ENCODE data around the gene PKN2. TPM values are rescaled to one million over a fixed set of nuclear protein-coding genes. Genes with fewer than 3 reads are reported as not detected.

The PKN2 gene
- 10 to 100 TPM; 16.4 to 24.9 TPM for total RNA-seq

GRCh38 chr1:88683541-88684481 is at the start of gene PKN2:
Gene PKN2, plus strand, starts transcription at chr1:88684273. Its CDS starts 308 bp downstream, at chr1:88684581.
- POLR2A ChIA-PET = interaction anchor here (0.6 to 1.4 kb wide), 6 partner anchors 10 to 207 kb away, joined by 3 to 4 read pairs (median 3); partner anchors contain the start of gene GTF2B
- intact Hi-C loops (cut with DNase I, micrococcal nuclease) = loop anchor here (1.0 to 5.0 kb wide), 6 partner anchors 23 to 1770 kb away; partner anchors contain the start of genes GTF2B (in 2 of the 2), HS2ST1 (in 2 of the 2) and SELENOF (in 2 of the 2)
- peak within 1 kb of the TSS; percentile 94 for H3K4me3 Mint-ChIP-seq
- H3K27me3 Mint-ChIP-seq = no peaks in the 10 kb centered on the region
- DNase-seq (peak; percentile 99), ATAC-seq (peak; percentile 96)
- CTCF ChIA-PET = interaction anchor here (0.5 to 2.0 kb wide), 12 partner anchors 10 to 1571 kb away, joined by 3 to 8 read pairs (median 3); no protein-coding TSS in a partner anchor
- H3K4me1 Mint-ChIP-seq = peaks cover 21% of the 10 kb centered on the region
- H3K36me3 Mint-ChIP-seq (ENCODE audit: low read depth) = peaks cover 4% of the 10 kb centered on the region
- H3K9me3 Mint-ChIP-seq (ENCODE audit: low read depth) = no peaks in the 10 kb centered on the region
- peak within 1 kb of the TSS; percentile 99 for H3K27ac Mint-ChIP-seq

DNA sequence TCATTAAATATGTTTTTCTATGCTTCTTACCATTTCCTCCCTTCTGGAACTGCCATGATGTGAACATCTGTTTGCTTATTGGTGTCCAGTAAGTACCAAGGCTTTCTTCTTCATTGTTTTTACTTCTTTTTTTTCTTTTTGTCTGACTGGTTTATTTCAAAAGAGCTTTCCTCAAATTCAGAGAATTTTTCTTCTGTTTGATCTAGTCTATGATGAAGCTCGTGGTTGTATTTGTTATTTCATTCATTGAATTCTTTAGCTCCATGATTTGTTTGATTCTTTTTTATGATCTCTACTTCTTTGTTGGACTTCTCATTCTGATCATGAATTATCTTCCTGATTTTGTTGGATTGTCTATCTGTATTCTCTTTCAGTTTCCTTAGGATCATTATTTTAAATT is 49.5 kb upstream of the PKN2 start:
- Mint-ChIP-seq H3K36me3 (ENCODE audit: low read depth) (peaks cover 3% of the 10 kb centered on the region), H3K4me1 (no peaks in the 10 kb centered on the region), H3K4me3 (no peak overlapping the region), H3K27me3 (peaks cover 10% of the 10 kb centered on the region), H3K27ac (no peak overlapping the region), H3K9me3 (ENCODE audit: low read depth) (peaks cover 27% of the 10 kb centered on the region)
- ATAC-seq (no peak), DNase-seq (no peak)
- ChIA-PET POLR2A (no interaction called here), CTCF (interaction anchor here (0.8 to 1.2 kb wide), 2 partner anchors 242 to 1305 kb away, joined by 3 read pairs; no protein-coding TSS in a partner anchor)
- intact Hi-C loops (cut with DNase I, micrococcal nuclease) = no loop called here

DNA sequence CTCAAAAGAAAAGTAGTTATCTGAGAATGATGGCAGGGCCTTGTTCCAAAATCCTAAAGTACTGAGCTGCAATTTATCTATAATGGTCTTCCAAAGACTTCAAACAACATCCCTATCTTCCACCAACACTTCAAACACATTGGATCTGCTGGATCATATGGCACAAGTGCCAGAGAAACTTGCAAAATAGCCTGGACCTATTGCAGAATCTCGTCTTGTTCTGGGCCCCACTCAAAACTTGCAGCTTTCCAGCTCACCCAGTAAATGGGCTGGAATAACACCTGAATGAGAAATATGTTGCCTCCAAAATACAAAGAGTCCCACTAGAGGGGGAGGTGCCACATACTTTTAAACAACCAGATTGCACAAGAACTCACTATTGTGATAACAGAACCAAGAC is 44.0 kb upstream of the PKN2 start:
- Mint-ChIP-seq H3K27me3 (peaks cover 5% of the 10 kb centered on the region), H3K4me1 (no peaks in the 10 kb centered on the region), H3K36me3 (ENCODE audit: low read depth) (no peaks in the 10 kb centered on the region), H3K9me3 (ENCODE audit: low read depth) (peaks cover 15% of the 10 kb centered on the region), H3K4me3 (no peak overlapping the region), H3K27ac (no peak overlapping the region)
- no peak for ATAC-seq
- CTCF ChIA-PET = interaction anchor here (0.6 kb wide), 1 partner anchor 800 kb away, joined by 3 read pairs; no protein-coding TSS in a partner anchor
- DNase-seq = no peak
- POLR2A ChIA-PET = no interaction called here
- intact Hi-C loops (cut with DNase I, micrococcal nuclease) = no loop called here

DNA sequence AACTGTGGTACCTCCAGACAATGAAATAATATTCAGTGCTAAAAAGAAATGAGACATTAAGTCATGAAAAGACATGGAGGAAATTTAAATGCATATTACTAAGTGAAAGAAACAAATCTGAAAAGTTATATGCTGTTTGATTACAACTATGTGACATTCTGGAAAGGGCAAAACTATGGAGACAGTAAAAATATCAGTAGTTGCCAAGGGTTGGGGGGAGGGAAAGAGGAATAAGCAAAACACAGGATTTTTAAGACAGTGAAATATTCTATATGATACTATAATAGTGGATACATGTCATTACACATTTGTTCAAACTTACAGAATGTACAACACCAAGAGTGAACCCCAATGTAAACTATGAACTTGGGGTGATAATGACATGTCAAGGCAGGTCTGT is 38.2 kb upstream of the PKN2 start:
- CTCF ChIA-PET = interaction anchor here (1.2 to 3.5 kb wide), 2 partner anchors 10 to 13 kb away, joined by 4 to 28 read pairs; no protein-coding TSS in a partner anchor
- DNase-seq = no peak
- ATAC-seq = no peak
- intact Hi-C loops (cut with DNase I, micrococcal nuclease) = no loop called here
- H3K4me3 Mint-ChIP-seq = no peak overlapping the region
- no peak overlapping the region for H3K27ac Mint-ChIP-seq
- H3K27me3 Mint-ChIP-seq = peaks cover 3% of the 10 kb centered on the region
- H3K9me3 Mint-ChIP-seq (ENCODE audit: low read depth) = no peaks in the 10 kb centered on the region
- peaks cover 3% of the 10 kb centered on the region for H3K4me1 Mint-ChIP-seq
- no peaks in the 10 kb centered on the region for H3K36me3 Mint-ChIP-seq (ENCODE audit: low read depth)
- POLR2A ChIA-PET = no interaction called here

DNA sequence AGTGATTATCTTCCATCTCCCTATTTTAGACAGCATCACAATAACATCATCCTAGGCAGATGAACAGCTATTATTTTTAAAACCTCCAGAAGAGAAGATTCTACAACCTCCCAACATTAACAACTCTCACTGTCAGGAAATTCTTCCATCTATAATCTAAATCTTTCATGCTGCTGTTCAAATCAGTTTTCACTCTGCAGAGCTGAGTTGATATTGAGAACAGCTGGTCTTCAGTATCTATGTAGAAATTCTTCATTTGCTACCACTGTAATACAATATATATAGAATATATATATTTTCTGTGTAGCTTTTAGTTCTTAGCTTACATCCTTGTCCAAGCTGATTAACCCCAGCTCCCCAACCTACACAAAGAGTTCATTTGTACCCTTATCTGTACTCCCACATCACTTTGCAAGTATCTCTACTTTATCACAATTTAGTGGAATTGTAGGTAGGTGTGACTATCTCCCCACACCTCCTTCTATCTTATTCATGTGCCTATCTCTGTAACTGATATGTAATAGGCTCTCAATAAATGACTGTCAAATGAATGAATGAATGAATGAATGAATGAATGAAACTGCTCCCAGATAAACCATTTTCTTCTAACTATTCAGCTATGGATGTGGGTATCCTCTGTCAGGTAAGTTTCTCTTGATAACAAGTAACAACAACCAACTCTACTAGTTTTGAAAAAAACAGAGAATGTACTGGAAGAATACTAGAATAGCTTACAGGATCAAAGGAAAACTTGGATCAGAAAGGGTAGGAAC is 37.4 kb upstream of the PKN2 start:
- Mint-ChIP-seq H3K36me3 (ENCODE audit: low read depth) (no peaks in the 10 kb centered on the region), H3K27ac (no peak overlapping the region), H3K4me3 (no peak overlapping the region), H3K4me1 (peaks cover 3% of the 10 kb centered on the region), H3K27me3 (peaks cover 3% of the 10 kb centered on the region), H3K9me3 (ENCODE audit: low read depth) (no peaks in the 10 kb centered on the region)
- ChIA-PET POLR2A (no interaction called here), CTCF (interaction anchor here (0.5 to 3.5 kb wide), 8 partner anchors 9 to 1382 kb away, joined by 3 to 28 read pairs (median 4); no protein-coding TSS in a partner anchor)
- intact Hi-C loops (cut with DNase I, micrococcal nuclease) = no loop called here
- DNase-seq = no peak
- no peak for ATAC-seq

GRCh38 chr1:88647249-88647645 is 36.8 kb upstream of the PKN2 start:
- DNase-seq (peak; percentile 8), ATAC-seq (peak; percentile 77)
- POLR2A ChIA-PET = no interaction called here
- H3K27me3 Mint-ChIP-seq = peaks cover 3% of the 10 kb centered on the region
- peaks cover 3% of the 10 kb centered on the region for H3K4me1 Mint-ChIP-seq
- no peaks in the 10 kb centered on the region for H3K9me3 Mint-ChIP-seq (ENCODE audit: low read depth)
- no peak overlapping the region for H3K27ac Mint-ChIP-seq
- no peaks in the 10 kb centered on the region for H3K36me3 Mint-ChIP-seq (ENCODE audit: low read depth)
- CTCF ChIA-PET = interaction anchor here (0.5 to 3.5 kb wide), 9 partner anchors 9 to 973 kb away, joined by 3 to 28 read pairs (median 4); no protein-coding TSS in a partner anchor
- H3K4me3 Mint-ChIP-seq = no peak overlapping the region
- intact Hi-C loops (cut with DNase I, micrococcal nuclease) = no loop called here

GRCh38 chr1:88647749-88648415 is 36.2 kb upstream of the PKN2 start:
- DNase-seq (no peak), ATAC-seq (no peak)
- ChIA-PET POLR2A (no interaction called here), CTCF (interaction anchor here (0.5 to 3.5 kb wide), 9 partner anchors 8 to 230 kb away, joined by 3 to 28 read pairs (median 3); no protein-coding TSS in a partner anchor)
- no peaks in the 10 kb centered on the region for H3K36me3 Mint-ChIP-seq (ENCODE audit: low read depth)
- H3K9me3 Mint-ChIP-seq (ENCODE audit: low read depth) = no peaks in the 10 kb centered on the region
- intact Hi-C loops (cut with DNase I, micrococcal nuclease) = no loop called here
- peaks cover 3% of the 10 kb centered on the region for H3K27me3 Mint-ChIP-seq
- peaks cover 3% of the 10 kb centered on the region for H3K4me1 Mint-ChIP-seq
- no peak overlapping the region for H3K4me3 Mint-ChIP-seq
- no peak overlapping the region for H3K27ac Mint-ChIP-seq

GRCh38 chr1:88648706-88649105 is 35.4 kb upstream of the PKN2 start:
- H3K27ac Mint-ChIP-seq = no peak overlapping the region
- H3K4me1 Mint-ChIP-seq = peaks cover 3% of the 10 kb centered on the region
- ChIA-PET CTCF (interaction anchor here (1.7 to 2.1 kb wide), 2 partner anchors 26 to 229 kb away, joined by 4 to 5 read pairs; no protein-coding TSS in a partner anchor), POLR2A (no interaction called here)
- DNase-seq (no peak), ATAC-seq (no peak)
- no peaks in the 10 kb centered on the region for H3K36me3 Mint-ChIP-seq (ENCODE audit: low read depth)
- H3K27me3 Mint-ChIP-seq = peaks cover 3% of the 10 kb centered on the region
- no peak overlapping the region for H3K4me3 Mint-ChIP-seq
- H3K9me3 Mint-ChIP-seq (ENCODE audit: low read depth) = no peaks in the 10 kb centered on the region
- intact Hi-C loops (cut with DNase I, micrococcal nuclease) = no loop called here

- Mint-ChIP-seq H3K27me3 (peaks cover 3% of the 10 kb centered on the region), H3K9me3 (ENCODE audit: low read depth) (no peaks in the 10 kb centered on the region), H3K27ac (no peak overlapping the region), H3K4me3 (no peak overlapping the region), H3K4me1 (peaks cover 3% of the 10 kb centered on the region), H3K36me3 (ENCODE audit: low read depth) (no peaks in the 10 kb centered on the region)
- no peak for DNase-seq
- intact Hi-C loops (cut with DNase I, micrococcal nuclease) = no loop called here
- ChIA-PET CTCF (interaction anchor here (0.9 kb wide), 1 partner anchor 9 kb away, joined by 3 read pairs; no protein-coding TSS in a partner anchor), POLR2A (no interaction called here)
- ATAC-seq = no peak
Observed at GRCh38 chr1:88649932-88650331, 34.1 kb upstream of the PKN2 start.

DNA sequence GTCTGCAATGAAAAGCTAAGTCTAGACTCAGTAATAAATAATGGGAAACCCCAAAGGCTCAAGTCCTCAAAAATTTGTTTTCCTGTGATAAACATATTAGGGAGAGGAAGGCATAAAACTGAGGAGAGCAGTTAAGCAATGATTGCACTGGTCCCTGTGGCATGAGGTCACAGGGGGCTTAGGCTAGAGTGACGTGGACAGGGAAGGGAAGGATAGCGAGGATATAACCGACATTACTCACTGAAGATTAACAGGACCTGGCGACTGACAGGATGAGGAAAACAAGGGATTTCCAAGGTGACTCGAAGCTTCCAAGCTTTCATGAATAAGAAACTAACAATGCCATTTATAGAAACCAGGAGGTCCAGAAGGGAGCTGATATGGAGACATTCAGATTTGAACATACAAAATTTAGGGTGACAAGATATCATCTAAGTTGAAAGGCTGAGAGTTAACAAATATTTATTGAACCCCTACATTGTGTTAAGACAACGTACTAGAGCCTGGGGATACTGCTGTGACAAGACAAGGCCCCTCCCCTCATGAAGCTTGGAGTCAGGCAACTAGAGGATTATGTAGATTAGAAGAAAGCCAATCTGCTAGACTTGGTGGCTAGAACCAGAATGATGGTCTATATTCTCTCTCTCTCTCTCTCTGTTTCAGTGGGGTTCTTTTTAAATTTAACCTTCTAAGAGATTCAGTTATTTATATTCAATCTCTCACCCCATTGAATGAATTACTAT is 33.2 kb upstream of the PKN2 start:
- ChIA-PET POLR2A (no interaction called here), CTCF (interaction anchor here (0.6 to 1.2 kb wide), 5 partner anchors 8 to 1028 kb away, joined by 3 to 6 read pairs (median 3); no protein-coding TSS in a partner anchor)
- no peaks in the 10 kb centered on the region for H3K27me3 Mint-ChIP-seq
- intact Hi-C loops (cut with DNase I, micrococcal nuclease) = no loop called here
- DNase-seq (no peak), ATAC-seq (no peak)
- H3K4me1 Mint-ChIP-seq = peaks cover 3% of the 10 kb centered on the region
- H3K36me3 Mint-ChIP-seq (ENCODE audit: low read depth) = no peaks in the 10 kb centered on the region
- no peak overlapping the region for H3K4me3 Mint-ChIP-seq
- H3K9me3 Mint-ChIP-seq (ENCODE audit: low read depth) = no peaks in the 10 kb centered on the region
- H3K27ac Mint-ChIP-seq = no peak overlapping the region

Measured in activated CD4-positive, alpha-beta T cell treated with anti-CD3 and anti-CD28 coated beads for 36 hours (primary cell).